Mesothelial cell of epicardium (in vitro differentiated cells): ENCODE data around the gene KCNH3. TPM values are rescaled to one million over a fixed set of nuclear protein-coding genes. Genes with fewer than 3 reads are reported as not detected.
"Not testable (repeated sequence)": the region's sequence is repeated elsewhere in the genome, so short reads cannot be mapped to it uniquely, and the experiment has no call there.

ENCODE experiments used
- DNase-seq, 2 experiments: peaks; one replicate each; pipeline ENCODE4 v3.0.0; 2021; ENCODE audit warnings: low spot score in 2 of 2; ENCODE audit not compliant: unreplicated experiment in 2 of 2
- H3K27ac Mint-ChIP-seq: 2 replicates; pipeline ENCODE4 v1.8.0; 2021; ENCODE audit warnings: mixed read lengths
- H3K27me3 Mint-ChIP-seq: 2 replicates; pipeline ENCODE4 v1.8.0; 2021; ENCODE audit warnings: low read depth, mixed read lengths
- H3K36me3 Mint-ChIP-seq: 2 replicates; pipeline ENCODE4 v1.8.0; 2021; ENCODE audit warnings: mixed read lengths
- H3K4me1 Mint-ChIP-seq: 2 replicates; pipeline ENCODE4 v1.8.0; 2021; ENCODE audit warnings: mixed read lengths
- H3K4me3 Mint-ChIP-seq: 2 replicates; pipeline ENCODE4 v1.8.0; 2021; ENCODE audit warnings: mild to moderate bottlenecking, moderate library complexity, mixed read lengths
- H3K9me3 Mint-ChIP-seq: 2 replicates; pipeline ENCODE4 v1.8.0; 2021; ENCODE audit warnings: mixed read lengths
- CTCF ChIP-seq: fragments of 200-600 bp; sonication (generic); IDR thresholded peaks from one replicate; pipeline ENCODE4 v1.5.0; 2021; ENCODE audit warnings: antibody characterized with exemption; ENCODE audit not compliant: unreplicated experiment
- total RNA-seq: library from RNA; stranded (reverse); gene quantifications from 3 replicates; pipeline ENCODE4 v1.2.1, GENCODE V29; 2021

Gene KCNH3
- total RNA-seq, 1 donor from 2014 or later: 1.8 TPM

GRCh38 chr12:49507139-49507538 is 31.7 kb upstream of the KCNH3 start:
- Mint-ChIP-seq H3K27ac (peak overlapping the region; percentile 59), H3K9me3 (no peaks in the 10 kb centered on the region), H3K36me3 (peaks cover 28% of the 10 kb centered on the region), H3K4me3 (no peak overlapping the region), H3K27me3 (no peaks in the 10 kb centered on the region), H3K4me1 (peaks cover 9% of the 10 kb centered on the region)
- no peak for DNase-seq
- TF ChIP-seq CTCF: no peak

- H3K4me3 Mint-ChIP-seq, H3K4me1 Mint-ChIP-seq, H3K9me3 Mint-ChIP-seq, H3K27ac Mint-ChIP-seq, DNase-seq, H3K27me3 Mint-ChIP-seq: not testable (repeated sequence)
- peaks cover 13% of the 10 kb centered on the region for H3K36me3 Mint-ChIP-seq
Observed at GRCh38 chr12:49509681-49510080, 29.1 kb upstream of the KCNH3 start.

GRCh38 chr12:49511410-49511809 is 27.4 kb upstream of the KCNH3 start:
- H3K27ac Mint-ChIP-seq: no peak overlapping the region
- peaks cover 9% of the 10 kb centered on the region for H3K36me3 Mint-ChIP-seq
- no peak overlapping the region for H3K4me3 Mint-ChIP-seq
- DNase-seq: no peak
- H3K9me3 Mint-ChIP-seq: no peaks in the 10 kb centered on the region
- peaks cover 4% of the 10 kb centered on the region for H3K4me1 Mint-ChIP-seq
- TF ChIP-seq CTCF: no peak
- H3K27me3 Mint-ChIP-seq: no peaks in the 10 kb centered on the region

- no peak overlapping the region for H3K27ac Mint-ChIP-seq
- H3K36me3 Mint-ChIP-seq: peaks cover 9% of the 10 kb centered on the region
- H3K4me1 Mint-ChIP-seq: no peaks in the 10 kb centered on the region
- H3K4me3 Mint-ChIP-seq: no peak overlapping the region
- TF ChIP-seq CTCF: no peak
- no peak for DNase-seq
- H3K9me3 Mint-ChIP-seq: no peaks in the 10 kb centered on the region
- H3K27me3 Mint-ChIP-seq: no peaks in the 10 kb centered on the region
Observed at GRCh38 chr12:49512546-49512945, 26.3 kb upstream of the KCNH3 start.

- Mint-ChIP-seq H3K4me3 (no peak overlapping the region), H3K4me1 (peaks cover 2% of the 10 kb centered on the region), H3K27me3 (no peaks in the 10 kb centered on the region), H3K27ac (no peak overlapping the region), H3K9me3 (no peaks in the 10 kb centered on the region), H3K36me3 (peaks cover 8% of the 10 kb centered on the region)
- no peak for DNase-seq
- TF ChIP-seq CTCF: no peak
Observed at GRCh38 chr12:49515266-49515665, 23.6 kb upstream of the KCNH3 start.

GRCh38 chr12:49518914-49519573 is 19.8 kb upstream of the KCNH3 start:
- Mint-ChIP-seq H3K9me3 (no peaks in the 10 kb centered on the region), H3K4me1 (peaks cover 2% of the 10 kb centered on the region), H3K4me3 (no peak overlapping the region), H3K36me3 (peaks cover 25% of the 10 kb centered on the region), H3K27ac (no peak overlapping the region), H3K27me3 (no peaks in the 10 kb centered on the region)
- no peak for DNase-seq
- TF ChIP-seq CTCF: no peak
